ENCODE results near the gene BCOR.

BCOR gene

GRCh38 chrX:40098264-40099054, 701 bp upstream of the BCOR start:
- no peak for DNase-seq (ENCODE audit: low spot score)

GRCh38 chrX:40097141-40097503, 636 bp downstream of the BCOR start:
- DNase-seq (ENCODE audit: low spot score): no peak

GRCh38 chrX:40096395-40097091, 1.2 kb downstream of the BCOR start:
- DNase-seq (ENCODE audit: low spot score): no peak

GRCh38 chrX:40095583-40096394, 2.0 kb downstream of the BCOR start:
- DNase-seq (ENCODE audit: low spot score): no peak

GRCh38 chrX:40094900-40095582, 2.7 kb downstream of the BCOR start:
- DNase-seq (ENCODE audit: low spot score): no peak

GRCh38 chrX:40094041-40094899, 3.5 kb downstream of the BCOR start:
- DNase-seq (ENCODE audit: low spot score): no peak

GRCh38 chrX:40093586-40093985, 4.2 kb downstream of the BCOR start:
- DNase-seq (ENCODE audit: low spot score): no peak

- no peak for DNase-seq (ENCODE audit: low spot score)
Observed at GRCh38 chrX:40092808-40093435, 4.8 kb downstream of the BCOR start.

GRCh38 chrX:40091691-40092421, 5.9 kb downstream of the BCOR start:
- DNase-seq (ENCODE audit: low spot score): no peak

GRCh38 chrX:40090961-40091360, 6.8 kb downstream of the BCOR start:
- DNase-seq (ENCODE audit: low spot score): no peak

GRCh38 chrX:40090050-40090804, 7.5 kb downstream of the BCOR start:
- no peak for DNase-seq (ENCODE audit: low spot score)

- DNase-seq (ENCODE audit: low spot score): no peak
Observed at GRCh38 chrX:40088803-40089540, 8.8 kb downstream of the BCOR start.

- no peak for DNase-seq (ENCODE audit: low spot score)
Observed at GRCh38 chrX:40088299-40088625, 9.5 kb downstream of the BCOR start.

- no peak for DNase-seq (ENCODE audit: low spot score)
Observed at GRCh38 chrX:40087425-40088298, 10.1 kb downstream of the BCOR start.

- DNase-seq (ENCODE audit: low spot score): peak; percentile 89
Observed at GRCh38 chrX:40086569-40087335, 11.0 kb downstream of the BCOR start.

- DNase-seq (ENCODE audit: low spot score): no peak
Observed at GRCh38 chrX:40085714-40086113, 12.0 kb downstream of the BCOR start.

- no peak for DNase-seq (ENCODE audit: low spot score)
Observed at GRCh38 chrX:40085102-40085551, 12.6 kb downstream of the BCOR start.
